Activated B cell treated with CpG ODN at 0.5 μM for 24 hours (primary cell): ENCODE data around the gene TMEM131. TPM values are rescaled to one million over a fixed set of nuclear protein-coding genes. Genes with fewer than 3 reads are reported as not detected.

Experiments
- ATAC-seq: fragments of 200-7000 bp; cut with Tn5 transposase; one replicate; pipeline ENCODE4 v1.10.0; 2021; ENCODE audit warnings: low read depth, mild to moderate bottlenecking, moderate library complexity
- CTCF ChIA-PET: fragments of 350-600 bp; sonication (Branson Sonifier 250); formaldehyde crosslinking; loops from one replicate; lab custom pipeline; 2021; ENCODE audit warnings: antibody characterized with exemption; lab: Charles Lee
- POLR2A ChIA-PET: fragments of 350-600 bp; sonication (Branson Sonifier 250); formaldehyde crosslinking; loops from one replicate; lab custom pipeline; 2021; ENCODE audit warnings: antibody characterized with exemption; lab: Charles Lee
- DNase-seq: peaks from one replicate; pipeline ENCODE4 v3.0.0; 2022
- H3K27ac Mint-ChIP-seq: one replicate; pipeline ENCODE4 v1.8.0; 2020; ENCODE audit warnings: mixed read lengths
- H3K27me3 Mint-ChIP-seq: one replicate; pipeline ENCODE4 v1.8.0; 2021; ENCODE audit warnings: mixed read lengths
- H3K36me3 Mint-ChIP-seq: one replicate; pipeline ENCODE4 v1.8.0; 2021; ENCODE audit warnings: low read depth, mixed read lengths
- H3K4me1 Mint-ChIP-seq: one replicate; pipeline ENCODE4 v1.8.0; 2021; ENCODE audit warnings: mixed read lengths
- H3K4me3 Mint-ChIP-seq: one replicate; pipeline ENCODE4 v1.8.0; 2020; ENCODE audit warnings: mild to moderate bottlenecking, mixed read lengths
- H3K9me3 Mint-ChIP-seq: one replicate; pipeline ENCODE4 v1.8.0; 2020; ENCODE audit warnings: mixed read lengths
- intact Hi-C: fragments of 100-400 bp; cut with micrococcal nuclease; formaldehyde crosslinking; loops from one replicate; pipeline ENCODE4 v1.15.1; 2024
- total RNA-seq: library from RNA; stranded (reverse); gene quantifications from 2 replicates; pipeline ENCODE4 v1.2.3, GENCODE V29; 2022
- TF ChIP-seq, protein P1 (sequence below): fragments of 200-600 bp; IDR thresholded peaks from one replicate; pipeline ENCODE4 v1.8.0; 2022; ENCODE audit warnings: antibody characterized with exemption, mild to moderate bottlenecking

TMEM131 gene
- total RNA-seq, 1 donor from 2014 or later, result 146 TPM

DNA sequence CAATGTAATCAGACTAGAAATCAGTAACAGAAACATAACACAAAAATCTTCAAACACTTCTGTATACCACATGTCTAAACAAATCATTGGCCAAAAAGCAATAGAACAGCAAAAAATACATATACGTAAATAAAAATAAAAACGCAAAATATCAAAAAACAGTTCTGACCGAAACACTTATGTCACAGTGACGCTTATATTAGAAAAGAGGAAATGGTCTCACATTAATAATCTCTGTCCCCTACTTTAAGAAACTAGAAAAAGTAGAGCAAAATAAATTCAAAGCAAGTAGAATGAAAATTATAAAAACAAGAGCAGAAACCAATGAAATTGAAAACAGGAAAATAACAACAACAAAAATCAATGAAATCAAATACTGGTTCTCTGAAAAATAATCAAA, 41.9 kb downstream of the TMEM131 start:
- Mint-ChIP-seq H3K4me3 (peak overlapping the region; percentile 70), H3K27me3 (no peaks in the 10 kb centered on the region), H3K9me3 (no peaks in the 10 kb centered on the region), H3K27ac (peak overlapping the region; percentile 90), H3K4me1 (peaks cover 89% of the 10 kb centered on the region), H3K36me3 (peaks cover 12% of the 10 kb centered on the region)
- DNase-seq (no peak), ATAC-seq (no peak)
- CTCF ChIA-PET, result interaction anchor here (1.2 kb wide), 1 partner anchor 11 kb away, joined by 3 read pairs; no protein-coding TSS in a partner anchor
- TF ChIP-seq, protein P1, sequence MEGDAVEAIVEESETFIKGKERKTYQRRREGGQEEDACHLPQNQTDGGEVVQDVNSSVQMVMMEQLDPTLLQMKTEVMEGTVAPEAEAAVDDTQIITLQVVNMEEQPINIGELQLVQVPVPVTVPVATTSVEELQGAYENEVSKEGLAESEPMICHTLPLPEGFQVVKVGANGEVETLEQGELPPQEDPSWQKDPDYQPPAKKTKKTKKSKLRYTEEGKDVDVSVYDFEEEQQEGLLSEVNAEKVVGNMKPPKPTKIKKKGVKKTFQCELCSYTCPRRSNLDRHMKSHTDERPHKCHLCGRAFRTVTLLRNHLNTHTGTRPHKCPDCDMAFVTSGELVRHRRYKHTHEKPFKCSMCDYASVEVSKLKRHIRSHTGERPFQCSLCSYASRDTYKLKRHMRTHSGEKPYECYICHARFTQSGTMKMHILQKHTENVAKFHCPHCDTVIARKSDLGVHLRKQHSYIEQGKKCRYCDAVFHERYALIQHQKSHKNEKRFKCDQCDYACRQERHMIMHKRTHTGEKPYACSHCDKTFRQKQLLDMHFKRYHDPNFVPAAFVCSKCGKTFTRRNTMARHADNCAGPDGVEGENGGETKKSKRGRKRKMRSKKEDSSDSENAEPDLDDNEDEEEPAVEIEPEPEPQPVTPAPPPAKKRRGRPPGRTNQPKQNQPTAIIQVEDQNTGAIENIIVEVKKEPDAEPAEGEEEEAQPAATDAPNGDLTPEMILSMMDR, result no peak
- POLR2A ChIA-PET, result interaction anchor here (1.2 kb wide), 1 partner anchor 25 kb away, joined by 3 read pairs; no protein-coding TSS in a partner anchor
- intact Hi-C loops, result loop anchor here (2.0 to 5.0 kb wide), 4 partner anchors 13 to 73 kb away; no protein-coding TSS in a partner anchor

DNA sequence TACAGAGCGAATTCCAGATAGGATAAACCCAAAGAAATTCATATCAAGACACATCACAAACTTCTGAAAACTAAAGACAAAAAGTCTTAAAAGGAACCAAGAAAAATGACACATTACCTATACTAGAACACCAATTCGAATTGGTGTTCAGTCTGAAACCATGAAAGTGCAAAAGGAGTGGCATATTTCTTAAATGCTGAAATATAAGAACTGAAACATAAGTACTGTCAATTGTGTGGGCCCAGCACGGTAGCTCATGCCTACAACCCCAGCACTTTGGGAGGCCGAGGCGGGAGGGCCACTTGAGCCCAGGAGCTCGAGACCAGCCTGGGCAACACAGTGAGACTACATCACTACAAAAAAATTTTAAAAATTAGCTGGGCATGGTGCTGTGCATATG, 43.4 kb downstream of the TMEM131 start:
- Mint-ChIP-seq H3K4me3 (peak overlapping the region; percentile 48), H3K36me3 (peaks cover 15% of the 10 kb centered on the region), H3K9me3 (no peaks in the 10 kb centered on the region), H3K4me1 (peaks cover 87% of the 10 kb centered on the region), H3K27ac (peak overlapping the region; percentile 90), H3K27me3 (no peaks in the 10 kb centered on the region)
- intact Hi-C loops, result loop anchor here (2.0 to 5.0 kb wide), 4 partner anchors 14 to 75 kb away; no protein-coding TSS in a partner anchor
- CTCF ChIA-PET, result no interaction called here
- no peak for ATAC-seq
- TF ChIP-seq, protein P1, result no peak
- DNase-seq, result no peak
- POLR2A ChIA-PET, result interaction anchor here (0.6 to 0.7 kb wide), 2 partner anchors 15 to 71 kb away, joined by 3 read pairs; no protein-coding TSS in a partner anchor

DNA sequence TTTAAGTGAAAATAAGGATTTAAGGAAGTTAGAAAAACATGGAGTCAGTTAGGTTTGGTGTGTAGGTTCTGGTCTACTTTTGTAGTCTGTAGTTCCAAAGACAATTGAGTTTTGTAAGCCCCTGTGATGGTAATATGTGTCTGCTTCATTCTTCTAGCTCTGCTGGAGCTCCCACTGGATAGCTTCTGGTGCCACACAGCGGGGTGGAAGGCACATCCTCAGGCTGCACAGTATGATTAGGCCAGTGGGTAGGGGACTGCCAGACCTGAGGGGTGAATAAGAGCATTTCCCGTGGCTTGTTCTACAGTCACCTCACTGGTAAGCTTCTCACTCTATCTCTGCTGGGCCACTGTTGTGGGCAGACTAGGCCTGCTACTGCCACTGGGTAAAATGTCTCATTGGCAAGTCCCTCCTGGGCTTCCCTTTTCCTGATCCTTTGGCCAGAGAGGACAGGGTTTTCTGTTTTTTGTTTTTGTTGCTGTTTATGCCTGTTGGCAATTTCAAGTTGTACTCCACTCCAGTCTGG, 44.5 kb downstream of the TMEM131 start:
- ChIA-PET CTCF (no interaction called here), POLR2A (interaction anchor here (0.6 to 1.6 kb wide), 4 partner anchors 15 to 40 kb away, joined by 3 to 6 read pairs (median 4); no protein-coding TSS in a partner anchor)
- Mint-ChIP-seq H3K9me3 (no peaks in the 10 kb centered on the region), H3K4me1 (peaks cover 91% of the 10 kb centered on the region), H3K27me3 (no peaks in the 10 kb centered on the region), H3K36me3 (peaks cover 17% of the 10 kb centered on the region), H3K4me3 (peak overlapping the region; percentile 45), H3K27ac (peak overlapping the region; percentile 73)
- ATAC-seq (peak; percentile 74), DNase-seq (no peak)
- intact Hi-C loops, result loop anchor here (5.0 kb wide), 2 partner anchors 41 to 76 kb away; no protein-coding TSS in a partner anchor
- TF ChIP-seq, protein P1, result no peak

DNA sequence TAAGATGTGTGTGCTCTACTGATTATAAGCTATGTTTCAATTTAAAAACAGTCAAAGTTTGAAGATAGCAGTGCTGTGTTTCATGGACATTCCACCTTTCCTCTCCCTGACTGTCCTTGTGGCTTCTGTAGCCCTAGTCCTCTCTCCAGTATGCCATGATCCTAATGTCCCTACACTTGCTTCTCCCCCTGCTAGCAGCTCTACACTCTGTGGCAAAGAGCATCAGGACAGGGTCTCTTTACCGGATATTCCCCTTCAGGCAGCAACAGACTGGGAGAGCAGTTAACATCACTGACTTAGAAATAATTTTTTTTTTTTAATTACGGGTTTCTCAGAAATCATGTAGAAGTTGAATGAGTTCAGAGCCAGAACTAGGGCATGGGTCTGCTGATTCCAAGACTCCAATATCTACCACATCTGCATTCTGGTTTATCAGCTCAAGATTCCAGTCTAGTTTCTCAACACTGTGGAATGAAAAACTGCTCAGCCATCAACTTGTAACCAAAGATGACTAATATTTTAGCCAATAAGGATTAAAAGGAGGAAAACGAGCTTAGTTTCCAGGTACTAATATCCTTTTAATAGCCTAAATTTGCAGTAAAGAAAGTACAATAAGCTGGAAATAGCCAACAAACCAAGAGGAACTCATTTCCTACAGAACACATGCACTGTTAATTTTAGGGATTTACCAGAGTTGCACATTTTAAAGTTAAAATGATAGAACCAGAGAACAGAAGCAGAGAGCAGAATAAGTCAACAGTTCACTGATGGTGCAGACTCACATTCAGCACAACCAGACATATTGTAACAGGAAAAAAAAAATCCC, 45.2 kb downstream of the TMEM131 start:
- ChIA-PET CTCF (no interaction called here), POLR2A (interaction anchor here (0.6 to 1.6 kb wide), 4 partner anchors 11 to 39 kb away, joined by 3 to 7 read pairs (median 5); no protein-coding TSS in a partner anchor)
- Mint-ChIP-seq H3K4me3 (no peak overlapping the region), H3K9me3 (no peaks in the 10 kb centered on the region), H3K4me1 (peaks cover 90% of the 10 kb centered on the region), H3K36me3 (peaks cover 16% of the 10 kb centered on the region), H3K27ac (peak overlapping the region; percentile 73), H3K27me3 (no peaks in the 10 kb centered on the region)
- intact Hi-C loops, result loop anchor here (5.0 kb wide), 2 partner anchors 42 to 77 kb away; no protein-coding TSS in a partner anchor
- DNase-seq, result no peak
- ATAC-seq, result no peak
- TF ChIP-seq, protein P1, result no peak

DNA sequence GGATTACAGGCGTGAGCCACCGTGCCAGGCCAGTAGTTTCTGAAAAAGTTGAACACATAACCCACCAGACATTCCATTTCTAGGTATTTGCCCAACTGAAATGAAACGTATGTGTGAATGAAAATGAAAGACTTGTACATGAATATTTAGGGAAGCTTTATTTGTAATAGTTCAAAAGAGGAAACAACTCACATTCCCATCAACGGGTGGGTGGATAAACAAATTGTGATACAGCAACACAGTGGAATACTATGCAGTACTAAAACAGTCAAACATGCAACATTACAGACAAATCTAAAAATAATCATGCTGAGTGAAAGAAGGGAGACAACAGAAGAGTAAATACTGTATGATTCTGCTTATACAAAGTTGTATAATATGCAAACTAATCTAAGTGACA, 46.8 kb downstream of the TMEM131 start:
- ChIA-PET POLR2A (no interaction called here), CTCF (no interaction called here)
- no peaks in the 10 kb centered on the region for H3K27me3 Mint-ChIP-seq
- ATAC-seq (no peak), DNase-seq (no peak)
- peaks cover 12% of the 10 kb centered on the region for H3K36me3 Mint-ChIP-seq
- intact Hi-C loops, result no loop called here
- no peaks in the 10 kb centered on the region for H3K9me3 Mint-ChIP-seq
- TF ChIP-seq, protein P1, result no peak
- H3K4me1 Mint-ChIP-seq, result peaks cover 91% of the 10 kb centered on the region
- no peak overlapping the region for H3K4me3 Mint-ChIP-seq
- peak overlapping the region; percentile 53 for H3K27ac Mint-ChIP-seq
